K562 (cell line): ENCODE results near the gene PPP1R14B. TPM values are rescaled to one million over a fixed set of nuclear protein-coding genes. Genes with fewer than 3 reads are reported as not detected.

ENCODE experiments used
- CREB1 ChIP-seq, 2 experiments: sonication (generic) in 1 of 2; formaldehyde crosslinking in 1 of 2; IDR thresholded peaks; 2 replicates each; pipeline versions ENCODE4 v1.6.1 to v1.8.0; 2012 to 2022; ENCODE audit warnings: inconsistent platforms in 1 of 2, mild to moderate bottlenecking in 1 of 2, missing genetic modification reagents in 1 of 2, moderate library complexity in 1 of 2
- ELF2 ChIP-seq: fragments of 250-450 bp; sonication (Bioruptor Pico); IDR thresholded peaks from 2 replicates; pipeline ENCODE4 v1.5.0; 2021; ENCODE audit warnings: mild to moderate bottlenecking
- EZH2 ChIP-seq: IDR thresholded peaks from 2 replicates; pipeline ENCODE4 v1.6.1; 2012; ENCODE audit warnings: low read depth, mild to moderate bottlenecking, inconsistent platforms, low read length, borderline replicate concordance
- FOS ChIP-seq: IDR thresholded peaks from 3 replicates; pipeline ENCODE4 v1.6.1; 2011; ENCODE audit not compliant: insufficient read length; ENCODE audit errors: extremely low read depth
- HDAC6 ChIP-seq: IDR thresholded peaks from 2 replicates; pipeline ENCODE4 v1.6.1; 2012; ENCODE audit warnings: low read depth, mild to moderate bottlenecking, control low read depth, inconsistent platforms, low read length, moderate library complexity
- KLF6 ChIP-seq: fragments of 250-450 bp; sonication (Bioruptor Pico); IDR thresholded peaks from 2 replicates; pipeline ENCODE4 v1.4.0; 2020; ENCODE audit warnings: mild to moderate bottlenecking, moderate library complexity, borderline replicate concordance
- MAZ ChIP-seq, 2 experiments: fragments of 450-650 bp in 1 of 2; sonication (generic) in 1 of 2; formaldehyde crosslinking; IDR thresholded peaks in 1 of 2; conservative IDR thresholded peaks in 1 of 2; 2 replicates each; pipeline versions ENCODE4 v1.4.0 to v1.5.0; 2020; ENCODE audit warnings: mild to moderate bottlenecking in 1 of 2, missing genetic modification reagents in 1 of 2
- MTA2 ChIP-seq: fragments of 450-650 bp; IDR thresholded peaks from 2 replicates; pipeline ENCODE4 v1.6.1; 2016; ENCODE audit warnings: low read depth
- NBN ChIP-seq: fragments of 450-650 bp; IDR thresholded peaks from 2 replicates; pipeline ENCODE4 v1.6.1; 2016; ENCODE audit warnings: low read depth, mild to moderate bottlenecking
- NFYB ChIP-seq: IDR thresholded peaks from 2 replicates; pipeline ENCODE4 v1.6.1; 2011; ENCODE audit warnings: mild to moderate bottlenecking, moderate library complexity; ENCODE audit not compliant: insufficient read length; ENCODE audit errors: extremely low read depth
- POLR2A ChIP-seq: fragments of 450-650 bp; conservative IDR thresholded peaks from 2 replicates; pipeline ENCODE4 v1.6.1; 2016
- POLR2B ChIP-seq: fragments of 450-650 bp; IDR thresholded peaks from 2 replicates; pipeline ENCODE4 v1.6.1; 2018; ENCODE audit warnings: low read depth; ENCODE audit not compliant: partially characterized antibody
- RFX1 ChIP-seq: fragments of 450-650 bp; IDR thresholded peaks from 2 replicates; pipeline ENCODE4 v1.6.1; 2016; ENCODE audit warnings: mild to moderate bottlenecking, moderate library complexity
- SPI1 ChIP-seq: IDR thresholded peaks from 2 replicates; pipeline ENCODE4 v1.6.1; 2011; ENCODE audit warnings: low read depth, low read length, control low read depth, borderline replicate concordance
- ZNF143 ChIP-seq: sonication (generic); formaldehyde crosslinking; IDR thresholded peaks from 2 replicates; pipeline ENCODE4 v1.9.0; 2022; ENCODE audit warnings: mild to moderate bottlenecking, missing genetic modification reagents
- ZNF232 ChIP-seq: sonication (generic); formaldehyde crosslinking; IDR thresholded peaks from 2 replicates; pipeline ENCODE4 v1.8.0; 2022; ENCODE audit warnings: mild to moderate bottlenecking, missing genetic modification reagents
- polyA plus RNA-seq, 8 experiments: library from polyadenylated mRNA; depleted of rRNA in 4 of 8; stranded (reverse) in 5 of 8; unstranded in 3 of 8; fragments of >200 nt; fragmentation: Nextera tagmentation in 2 of 8; fragmentation: Illumina TruSeq in 1 of 8; extraction: Ambion mirVana in 2 of 8; extraction: Trizol in 1 of 8; gene quantifications; 2 replicates each; pipeline versions ENCODE4 v1.2.1 to v1.2.3, GENCODE V29; 2011 to 2014; ENCODE audit warnings: inconsistent platforms in 1 of 8, missing spikeins in 1 of 8
- total RNA-seq, 7 experiments: library from RNA; depleted of rRNA in 6 of 7; stranded (reverse); fragments of >200 nt in 6 of 7; fragmentation: Illumina TruSeq in 2 of 7; extraction: Trizol in 2 of 7; gene quantifications; 2 replicates each; pipeline versions ENCODE4 v1.2.1 to v1.2.3, GENCODE V29; 2011 to 2021; ENCODE audit warnings: low replicate concordance in 1 of 7
- TF ChIP-seq, protein P1 (sequence below): fragments of 250-450 bp; sonication (Bioruptor Pico); IDR thresholded peaks from 2 replicates; pipeline ENCODE4 v1.4.0; 2020
- TF ChIP-seq, protein P2 (sequence below): fragments of 250-450 bp; sonication (Bioruptor Pico); IDR thresholded peaks from 2 replicates; pipeline ENCODE4 v1.4.0; 2020

PPP1R14B gene
- total and polyA plus RNA-seq, 9 of the 15 experiments (the other 6 are each of a cell fraction or from before 2014, with no cell fraction given): 7.7 to 566 (median 212) TPM

DNA sequence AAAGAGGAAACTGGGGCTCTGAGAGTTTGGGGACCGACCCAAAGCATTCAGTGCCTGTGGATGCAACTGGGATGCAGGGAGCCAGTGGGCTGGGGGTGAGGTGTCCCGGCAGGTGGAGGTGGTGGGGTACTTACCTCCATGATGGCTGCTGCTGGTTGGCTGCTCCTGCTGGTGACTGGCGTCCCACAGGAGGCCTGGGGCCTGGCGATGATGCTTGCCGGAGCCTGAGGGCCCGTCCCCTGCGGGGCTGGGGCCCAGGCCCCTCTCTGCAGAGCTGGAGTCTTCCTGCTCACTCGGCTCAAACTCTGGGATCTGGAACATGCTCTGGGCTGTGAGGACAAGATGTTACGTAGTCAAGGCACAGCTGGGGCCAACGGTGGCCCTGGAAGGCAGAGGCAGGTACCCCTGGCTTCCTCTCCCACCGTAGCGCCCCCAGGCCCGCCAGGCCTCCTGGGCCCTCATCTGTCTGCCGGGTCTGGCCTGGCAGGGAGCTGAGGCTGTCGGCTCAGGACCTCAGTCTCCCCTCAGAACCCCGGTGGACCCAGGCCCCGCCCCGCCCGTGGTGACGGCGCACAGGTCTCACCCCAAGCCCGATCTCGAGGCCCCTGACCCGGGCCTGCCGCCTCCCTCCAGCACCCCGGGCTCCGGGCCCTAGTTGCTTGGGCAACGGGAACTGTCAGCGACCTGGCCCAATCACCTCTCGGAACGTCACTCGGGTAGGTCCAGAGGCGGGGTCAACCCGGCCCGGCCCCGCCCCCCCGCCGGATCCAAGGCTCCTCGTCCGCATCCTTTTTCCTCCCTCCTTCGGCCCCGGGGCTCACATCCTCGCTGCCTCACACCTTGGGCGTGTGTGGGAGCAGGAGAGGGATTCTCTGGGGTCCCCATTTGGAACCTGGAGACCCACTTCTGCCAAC, 37.6 kb upstream of the PPP1R14B start, which contains the start of gene BAD (continued):
- TF ChIP-seq, protein P1, sequence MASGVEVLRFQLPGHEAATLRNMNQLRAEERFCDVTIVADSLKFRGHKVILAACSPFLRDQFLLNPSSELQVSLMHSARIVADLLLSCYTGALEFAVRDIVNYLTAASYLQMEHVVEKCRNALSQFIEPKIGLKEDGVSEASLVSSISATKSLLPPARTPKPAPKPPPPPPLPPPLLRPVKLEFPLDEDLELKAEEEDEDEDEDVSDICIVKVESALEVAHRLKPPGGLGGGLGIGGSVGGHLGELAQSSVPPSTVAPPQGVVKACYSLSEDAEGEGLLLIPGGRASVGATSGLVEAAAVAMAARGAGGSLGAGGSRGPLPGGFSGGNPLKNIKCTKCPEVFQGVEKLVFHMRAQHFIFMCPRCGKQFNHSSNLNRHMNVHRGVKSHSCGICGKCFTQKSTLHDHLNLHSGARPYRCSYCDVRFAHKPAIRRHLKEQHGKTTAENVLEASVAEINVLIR (CRISPR knock-in tag): peak; percentile 75
- no peak for TF ChIP-seq MTA2
- 0 out of 2 replicates have a peak, but pooled peaks have one; percentile 55 for TF ChIP-seq NBN
- TF ChIP-seq ELF2: no peak
- TF ChIP-seq, protein P2, sequence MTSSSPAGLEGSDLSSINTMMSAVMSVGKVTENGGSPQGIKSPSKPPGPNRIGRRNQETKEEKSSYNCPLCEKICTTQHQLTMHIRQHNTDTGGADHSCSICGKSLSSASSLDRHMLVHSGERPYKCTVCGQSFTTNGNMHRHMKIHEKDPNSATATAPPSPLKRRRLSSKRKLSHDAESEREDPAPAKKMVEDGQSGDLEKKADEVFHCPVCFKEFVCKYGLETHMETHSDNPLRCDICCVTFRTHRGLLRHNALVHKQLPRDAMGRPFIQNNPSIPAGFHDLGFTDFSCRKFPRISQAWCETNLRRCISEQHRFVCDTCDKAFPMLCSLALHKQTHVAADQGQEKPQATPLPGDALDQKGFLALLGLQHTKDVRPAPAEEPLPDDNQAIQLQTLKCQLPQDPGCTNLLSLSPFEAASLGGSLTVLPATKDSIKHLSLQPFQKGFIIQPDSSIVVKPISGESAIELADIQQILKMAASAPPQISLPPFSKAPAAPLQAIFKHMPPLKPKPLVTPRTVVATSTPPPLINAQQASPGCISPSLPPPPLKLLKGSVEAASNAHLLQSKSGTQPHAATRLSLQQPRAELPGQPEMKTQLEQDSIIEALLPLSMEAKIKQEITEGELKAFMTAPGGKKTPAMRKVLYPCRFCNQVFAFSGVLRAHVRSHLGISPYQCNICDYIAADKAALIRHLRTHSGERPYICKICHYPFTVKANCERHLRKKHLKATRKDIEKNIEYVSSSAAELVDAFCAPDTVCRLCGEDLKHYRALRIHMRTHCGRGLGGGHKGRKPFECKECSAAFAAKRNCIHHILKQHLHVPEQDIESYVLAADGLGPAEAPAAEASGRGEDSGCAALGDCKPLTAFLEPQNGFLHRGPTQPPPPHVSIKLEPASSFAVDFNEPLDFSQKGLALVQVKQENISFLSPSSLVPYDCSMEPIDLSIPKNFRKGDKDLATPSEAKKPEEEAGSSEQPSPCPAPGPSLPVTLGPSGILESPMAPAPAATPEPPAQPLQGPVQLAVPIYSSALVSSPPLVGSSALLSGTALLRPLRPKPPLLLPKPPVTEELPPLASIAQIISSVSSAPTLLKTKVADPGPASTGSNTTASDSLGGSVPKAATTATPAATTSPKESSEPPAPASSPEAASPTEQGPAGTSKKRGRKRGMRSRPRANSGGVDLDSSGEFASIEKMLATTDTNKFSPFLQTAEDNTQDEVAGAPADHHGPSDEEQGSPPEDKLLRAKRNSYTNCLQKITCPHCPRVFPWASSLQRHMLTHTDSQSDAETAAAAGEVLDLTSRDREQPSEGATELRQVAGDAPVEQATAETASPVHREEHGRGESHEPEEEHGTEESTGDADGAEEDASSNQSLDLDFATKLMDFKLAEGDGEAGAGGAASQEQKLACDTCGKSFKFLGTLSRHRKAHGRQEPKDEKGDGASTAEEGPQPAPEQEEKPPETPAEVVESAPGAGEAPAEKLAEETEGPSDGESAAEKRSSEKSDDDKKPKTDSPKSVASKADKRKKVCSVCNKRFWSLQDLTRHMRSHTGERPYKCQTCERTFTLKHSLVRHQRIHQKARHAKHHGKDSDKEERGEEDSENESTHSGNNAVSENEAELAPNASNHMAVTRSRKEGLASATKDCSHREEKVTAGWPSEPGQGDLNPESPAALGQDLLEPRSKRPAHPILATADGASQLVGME: peak; percentile 66; the same call in 1 of the 2 replicates
- peak; percentile 32 for TF ChIP-seq NFYB
- peak; percentile 97 for TF ChIP-seq RFX1
- TF ChIP-seq POLR2B: peak; percentile 57
- TF ChIP-seq KLF6 (CRISPR knock-in tag): no peak
- TF ChIP-seq HDAC6: no peak
- TF ChIP-seq ZNF232: no peak
- peak; percentile 51 for TF ChIP-seq FOS
- TF ChIP-seq SPI1: no peak
- no peak for TF ChIP-seq EZH2
- TF ChIP-seq POLR2A: peak; percentile 78
- TF ChIP-seq CREB1 (IDR thresholded peaks at IDR 0.05): peak; percentile 78
- peak; percentile 91 for TF ChIP-seq CREB1 (CRISPR knock-in tag; IDR thresholded peaks at IDR 0.05)
- TF ChIP-seq ZNF143: no peak
- TF ChIP-seq MAZ (CRISPR knock-in tag; conservative IDR thresholded peaks at IDR 0.05 in 1 of 2, IDR thresholded peaks at IDR 0.05 in 1 of 2): peak; percentile 51 to 58; a peak in 3 of 4 replicates
